ENCODE results near the gene KCNJ4.

KCNJ4 gene

GRCh38 chr22:38453066-38453672 lies 1.8 kb downstream of the KCNJ4 start:
- FAIRE-seq: no peak
- no peak for DNase-seq (ENCODE audit: low spot score)

GRCh38 chr22:38452373-38453065 lies 2.5 kb downstream of the KCNJ4 start:
- no peak for DNase-seq (ENCODE audit: low spot score)
- no peak for FAIRE-seq

DNA sequence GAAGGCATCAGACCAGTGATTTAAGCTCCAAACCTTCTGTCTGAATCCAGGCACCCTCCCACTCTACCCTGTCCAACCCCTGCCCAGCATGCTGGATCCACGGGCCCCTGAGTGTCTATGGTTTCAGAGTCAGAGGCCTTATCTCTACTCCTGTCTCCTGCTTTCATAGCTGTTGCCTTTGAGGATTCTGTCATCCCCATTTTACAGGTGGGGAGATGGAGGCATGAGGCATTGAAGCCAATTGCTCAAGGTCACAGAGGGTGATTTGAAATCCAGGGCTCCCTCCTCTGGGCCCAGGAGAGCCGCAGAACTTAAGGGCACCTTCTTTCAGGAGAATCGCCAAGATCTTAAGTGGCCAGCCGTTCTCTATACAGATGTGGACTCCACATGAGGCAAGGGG lies 3.1 kb downstream of the KCNJ4 start:
- FAIRE-seq: no peak
- DNase-seq (ENCODE audit: low spot score): no peak

DNA sequence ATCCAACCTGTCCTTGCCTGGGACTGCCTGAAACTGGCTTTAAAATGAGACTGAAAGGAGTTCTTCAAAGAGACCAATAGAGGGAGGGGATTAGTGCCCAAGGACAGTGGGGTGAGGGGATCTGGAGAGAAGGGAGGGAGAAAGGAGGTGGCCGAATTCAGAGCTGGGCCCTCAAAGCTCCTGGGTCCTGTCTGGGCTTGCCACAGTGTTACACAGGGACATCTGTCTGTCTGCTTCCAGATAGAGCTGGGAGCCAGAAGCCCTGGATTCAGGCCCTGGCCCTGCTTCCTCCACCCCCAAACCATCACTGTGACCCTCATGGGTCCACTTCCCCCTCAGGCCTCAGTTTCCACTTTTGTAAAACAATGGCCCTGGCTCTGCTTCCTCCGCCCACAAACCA lies 3.6 kb downstream of the KCNJ4 start:
- no peak for DNase-seq (ENCODE audit: low spot score)
- no peak for FAIRE-seq

DNA sequence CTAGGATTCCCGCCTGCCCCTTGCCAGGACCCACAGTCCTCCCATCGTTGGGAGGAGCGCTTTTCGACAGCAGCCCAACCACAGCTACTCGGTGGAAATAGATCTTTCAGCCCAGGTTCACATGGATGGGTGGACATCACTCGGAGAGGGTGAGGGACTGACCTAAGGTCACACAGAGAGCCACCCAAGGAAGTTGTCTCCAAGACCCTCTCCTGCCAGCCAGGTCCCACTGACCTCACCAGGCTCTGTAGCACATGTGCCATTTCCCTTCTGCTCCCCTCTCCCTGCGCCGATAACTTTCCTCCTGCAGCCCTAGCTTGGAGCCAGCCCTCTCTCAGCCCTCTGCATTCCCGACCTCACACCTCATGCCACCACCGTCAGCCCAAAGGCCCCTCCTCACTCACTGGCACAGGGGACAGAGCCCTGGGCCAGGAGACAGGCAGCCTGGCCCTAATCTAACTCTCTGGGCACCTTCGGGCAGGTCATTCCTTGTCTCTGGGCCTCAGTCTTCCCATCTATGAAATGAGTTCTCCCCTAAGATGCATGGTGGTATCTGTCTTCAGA lies 4.7 kb downstream of the KCNJ4 start:
- FAIRE-seq: no peak
- no peak for DNase-seq (ENCODE audit: low spot score)

GRCh38 chr22:38449776-38450175 lies 5.2 kb downstream of the KCNJ4 start:
- no peak for FAIRE-seq
- no peak for DNase-seq (ENCODE audit: low spot score)

DNA sequence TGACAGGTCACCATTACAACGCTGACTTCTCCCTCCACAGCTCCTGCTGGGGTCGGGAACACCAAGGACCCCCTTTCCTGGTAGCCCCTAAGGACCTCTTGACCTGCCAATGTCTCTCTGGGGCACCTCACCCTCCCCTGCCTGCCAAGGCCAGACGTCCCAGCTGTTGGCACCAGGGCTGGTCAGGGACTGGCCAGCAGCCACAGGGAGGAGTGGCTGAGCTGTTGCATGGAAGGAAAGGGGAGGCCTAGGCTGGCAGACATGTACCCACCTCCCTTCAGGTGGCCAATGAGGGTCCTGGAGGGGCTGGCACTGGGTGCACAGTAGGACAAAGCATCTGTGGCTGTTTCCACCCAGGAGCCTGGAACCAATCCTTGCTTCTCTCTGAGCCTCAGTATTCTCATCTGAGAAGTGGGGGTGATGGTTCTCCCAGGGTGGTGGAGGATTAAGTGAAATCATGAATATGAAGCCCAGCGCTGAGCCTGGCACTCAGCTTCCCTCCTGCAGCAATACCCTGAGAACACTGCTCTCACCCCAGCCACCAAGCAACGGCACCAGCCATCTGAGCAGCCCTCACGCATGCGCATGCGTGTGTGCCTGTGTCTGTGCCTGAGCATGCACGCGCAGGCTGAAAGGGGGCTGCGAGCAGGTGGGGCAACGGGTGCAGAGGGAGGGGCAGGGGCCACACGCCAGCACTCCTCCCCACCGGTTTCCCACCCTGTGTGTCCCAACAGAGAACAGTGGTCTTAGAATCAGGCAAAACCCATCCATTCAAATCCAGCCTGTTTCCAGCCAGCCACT lies 5.9 kb downstream of the KCNJ4 start:
- no peak for DNase-seq (ENCODE audit: low spot score)
- FAIRE-seq: no peak

GRCh38 chr22:38446018-38446601 lies 8.9 kb downstream of the KCNJ4 start:
- DNase-seq (ENCODE audit: low spot score) (no peak), FAIRE-seq (no peak)

- FAIRE-seq: no peak
- DNase-seq (ENCODE audit: low spot score): no peak
Observed at GRCh38 chr22:38444783-38445182, 10.2 kb downstream of the KCNJ4 start.

DNA sequence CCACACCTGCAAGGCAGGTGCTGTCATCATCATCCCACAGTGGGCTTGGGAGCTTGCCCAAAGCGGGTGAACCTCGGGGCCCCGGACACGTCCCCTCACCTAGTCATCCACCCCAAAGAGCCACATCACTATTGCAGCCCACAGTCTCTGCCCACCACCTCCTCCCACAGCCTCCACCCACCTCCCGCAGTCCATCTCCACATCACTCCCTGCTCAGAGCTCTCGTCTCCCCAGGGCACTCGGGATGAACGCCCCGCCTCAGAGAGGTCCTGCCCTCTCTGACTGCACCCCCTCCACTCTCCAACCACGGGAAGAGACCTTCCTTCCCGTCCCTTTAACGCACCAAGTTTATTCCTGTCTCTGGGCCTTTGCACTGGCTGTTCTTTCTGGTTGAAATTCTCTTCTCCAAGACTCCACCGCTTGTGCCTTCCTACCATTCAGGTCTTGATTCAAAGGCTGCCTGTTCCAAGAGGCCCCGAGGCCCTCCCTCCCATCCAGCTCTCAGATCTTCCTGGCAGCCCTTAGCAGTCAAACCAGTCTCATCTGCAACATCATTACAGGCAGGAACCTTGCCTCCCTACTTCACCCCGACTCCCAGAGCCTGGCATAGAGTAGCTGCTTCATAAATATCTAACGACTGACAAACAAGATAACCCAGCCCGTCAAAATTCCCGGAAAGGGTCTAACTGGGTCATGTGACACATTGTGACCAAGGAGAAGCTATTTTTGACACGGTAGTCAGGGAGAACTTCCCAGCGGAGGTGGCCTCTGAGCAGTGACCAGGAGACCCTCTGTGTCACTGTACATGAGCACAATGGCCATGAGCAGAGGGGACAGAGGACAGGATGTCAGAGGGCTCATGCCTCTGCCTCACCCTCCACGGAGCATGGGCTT lies 11.1 kb downstream of the KCNJ4 start:
- no peak for FAIRE-seq
- no peak for DNase-seq (ENCODE audit: low spot score)

- DNase-seq (ENCODE audit: low spot score): peak; percentile 63
- FAIRE-seq: peak; percentile 63
Observed at GRCh38 chr22:38442967-38443627, 11.9 kb downstream of the KCNJ4 start.

- DNase-seq (ENCODE audit: low spot score): no peak
- no peak for FAIRE-seq
Observed at GRCh38 chr22:38441620-38442287, 13.2 kb downstream of the KCNJ4 start.

DNA sequence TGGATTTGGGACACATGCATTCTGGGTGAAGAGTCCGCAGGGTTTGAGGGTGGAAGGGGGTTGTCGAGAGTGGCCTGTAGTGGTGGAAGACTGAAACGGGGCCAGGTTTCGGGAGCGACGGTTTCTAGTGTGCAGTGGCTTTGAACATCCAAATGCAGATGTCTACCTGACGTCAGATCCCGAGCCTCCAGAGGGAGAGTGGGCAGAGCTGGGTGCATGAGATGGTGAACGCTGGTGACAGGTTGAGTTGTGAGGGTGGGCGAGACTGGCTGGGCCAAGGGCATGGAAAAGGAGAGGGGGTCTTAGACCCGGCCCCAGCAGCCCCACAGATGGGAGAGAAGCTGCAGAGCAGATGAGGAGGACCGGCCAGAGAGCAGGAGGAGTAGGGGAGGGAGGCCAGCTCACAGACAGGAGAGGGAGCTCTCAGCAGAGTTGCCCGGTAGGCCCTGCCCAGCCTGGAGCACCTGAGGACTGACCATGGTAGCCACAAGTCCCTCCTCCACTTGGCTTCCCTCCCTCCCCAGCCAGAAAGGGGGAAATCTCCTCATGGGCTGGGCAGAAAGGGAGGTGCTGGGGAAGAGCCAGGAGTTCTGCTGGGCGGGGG lies 14.2 kb downstream of the KCNJ4 start:
- DNase-seq (ENCODE audit: low spot score) (no peak), FAIRE-seq (no peak)

GRCh38 chr22:38437416-38437815 lies 17.6 kb downstream of the KCNJ4 start:
- no peak for DNase-seq (ENCODE audit: low spot score)
- FAIRE-seq: no peak

DNA sequence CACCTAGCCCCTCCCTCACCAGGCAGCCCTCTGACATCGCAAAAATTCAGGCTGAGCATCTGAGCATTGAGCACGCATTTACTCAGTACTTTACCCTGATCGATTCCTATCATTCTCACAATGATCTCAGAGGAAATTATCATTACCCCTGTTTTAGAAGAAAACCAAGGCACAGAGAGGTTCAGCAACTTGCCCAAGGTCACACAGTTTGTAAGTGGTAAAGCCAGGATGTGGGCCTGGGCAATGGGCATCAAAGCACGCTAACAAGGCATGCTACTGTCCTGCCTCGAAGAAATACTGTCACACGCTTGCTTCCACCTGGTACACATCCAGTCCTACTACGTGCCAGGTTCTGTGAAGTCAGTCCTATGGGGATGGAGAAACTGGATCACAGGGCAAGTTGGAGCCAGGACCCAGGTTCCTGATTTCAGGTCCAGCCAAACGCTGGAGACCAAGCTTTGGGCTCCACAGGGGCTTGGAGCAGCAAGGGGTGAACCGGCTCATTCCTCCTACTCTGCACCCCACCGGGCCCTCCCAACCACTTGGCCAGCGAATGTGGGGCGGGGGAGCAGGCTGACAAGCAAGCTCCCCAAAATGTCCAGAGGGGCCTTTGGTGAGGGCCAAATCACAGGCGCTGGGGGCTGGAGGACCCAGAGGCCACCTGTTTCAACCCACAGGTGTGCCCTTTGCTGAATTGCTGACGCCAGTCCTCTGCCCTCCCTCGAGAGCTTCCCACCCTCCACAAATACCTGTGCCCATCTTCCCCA lies 18.2 kb downstream of the KCNJ4 start:
- FAIRE-seq: no peak
- DNase-seq (ENCODE audit: low spot score): no peak

GRCh38 chr22:38435965-38436364 lies 19.0 kb downstream of the KCNJ4 start:
- DNase-seq (ENCODE audit: low spot score): no peak
- no peak for FAIRE-seq

DNA sequence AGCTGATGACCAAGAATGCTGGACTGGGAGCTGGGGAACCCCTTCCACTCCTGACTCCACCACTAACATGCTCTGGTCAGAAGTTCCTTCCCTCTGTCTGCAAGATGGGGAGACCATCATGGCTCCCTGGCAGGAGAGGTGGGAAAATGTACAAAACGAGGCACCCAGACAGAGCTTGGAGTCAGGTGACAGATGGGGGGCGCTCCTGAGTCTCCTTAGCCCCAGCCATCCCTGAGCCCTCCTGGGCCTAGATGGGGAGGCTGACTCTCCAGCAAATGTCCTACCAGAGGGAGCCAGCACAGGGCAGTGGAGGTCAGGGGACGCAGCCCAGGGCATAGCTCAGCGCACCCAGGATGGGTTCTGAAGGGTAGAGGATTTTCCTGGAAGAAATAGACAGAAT lies 20.0 kb downstream of the KCNJ4 start:
- DNase-seq (ENCODE audit: low spot score): no peak
- FAIRE-seq: no peak

GRCh38 chr22:38433871-38434270 lies 21.1 kb downstream of the KCNJ4 start:
- FAIRE-seq: no peak
- DNase-seq (ENCODE audit: low spot score): no peak

DNA sequence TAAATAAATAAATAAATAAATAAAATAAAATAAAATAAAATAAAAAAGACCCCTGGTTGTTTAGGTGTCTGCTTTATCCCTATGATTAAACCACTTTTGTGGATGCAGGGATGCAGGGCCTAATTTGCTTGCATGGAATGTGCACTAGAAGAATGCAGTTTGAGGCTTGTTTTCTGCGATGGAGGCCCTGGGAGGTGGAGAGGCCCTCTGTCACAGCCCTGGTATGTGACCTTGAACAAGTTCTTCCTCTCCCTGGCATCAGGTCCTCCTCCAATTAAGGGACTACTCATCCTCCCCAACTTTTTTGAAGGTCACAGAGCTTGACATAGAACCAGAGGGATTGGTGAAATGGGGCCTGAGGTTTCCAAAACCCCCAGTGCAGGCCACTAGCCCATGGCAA lies 22.7 kb downstream of the KCNJ4 start:
- FAIRE-seq (no peak), DNase-seq (ENCODE audit: low spot score) (no peak)

All from RCC 7860 (cell line).